ENCODE results near the gene RFK. TPM values are rescaled to one million over a fixed set of nuclear protein-coding genes. Genes with fewer than 3 reads are reported as not detected.

The RFK gene
- total RNA-seq, 1 experiment from 2014 or later: 45.1 TPM

DNA sequence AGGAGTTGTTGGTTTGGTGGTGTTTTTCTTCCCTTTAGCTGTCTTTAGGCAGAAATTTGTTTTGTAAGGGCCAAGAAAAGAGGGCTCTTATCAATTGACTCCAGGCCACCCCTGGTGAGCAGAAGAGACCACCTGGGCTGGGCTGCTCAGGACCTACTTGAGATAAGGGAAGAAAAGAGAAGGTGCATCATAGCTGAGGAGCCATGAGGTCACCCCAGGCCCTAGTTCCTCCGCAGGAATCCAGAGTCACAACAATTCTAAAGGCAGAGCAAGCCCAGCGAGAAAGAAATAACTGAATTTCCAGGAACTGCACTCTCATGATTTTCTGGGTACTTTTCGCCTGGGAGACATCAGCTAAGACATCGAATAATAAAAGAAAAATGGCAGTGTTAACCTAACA lies 34.9 kb downstream of the RFK start:
- Histone ChIP-seq H3K4me3 (no peak overlapping the region), H3K36me3 (no peaks in the 10 kb centered on the region), H3K27me3 (no peaks in the 10 kb centered on the region), H3K9me3 (no peaks in the 10 kb centered on the region)
- no peak for DNase-seq

GRCh38 chr9:76358628-76359280 lies 35.5 kb downstream of the RFK start:
- Histone ChIP-seq H3K27me3 (no peaks in the 10 kb centered on the region), H3K9me3 (no peaks in the 10 kb centered on the region), H3K4me3 (no peak overlapping the region), H3K36me3 (no peaks in the 10 kb centered on the region)
- DNase-seq: no peak

DNA sequence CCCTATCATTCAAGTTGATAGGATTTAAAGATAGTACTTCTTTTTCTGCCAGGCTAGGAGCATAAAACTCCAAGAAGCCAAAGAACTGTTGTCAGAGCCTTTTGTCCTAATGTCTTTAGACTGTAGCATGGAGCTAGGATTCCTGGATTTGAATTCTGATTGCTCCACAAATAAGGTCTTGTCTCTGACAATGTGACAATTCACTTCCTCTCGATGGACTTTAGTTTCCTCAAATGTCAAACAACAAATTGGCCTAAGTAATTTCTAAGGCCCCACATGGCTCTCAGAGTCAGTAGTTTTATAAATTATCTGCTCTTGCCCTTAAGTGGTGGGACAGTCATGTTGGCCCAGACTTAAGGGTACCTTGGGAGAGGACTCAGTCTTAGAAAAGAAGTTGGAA lies 36.7 kb downstream of the RFK start:
- Histone ChIP-seq H3K4me3 (no peak overlapping the region), H3K36me3 (no peaks in the 10 kb centered on the region), H3K9me3 (no peaks in the 10 kb centered on the region), H3K27me3 (no peaks in the 10 kb centered on the region)
- no peak for DNase-seq

- DNase-seq: no peak
- Histone ChIP-seq H3K4me3 (no peak overlapping the region), H3K27me3 (no peaks in the 10 kb centered on the region), H3K9me3 (no peaks in the 10 kb centered on the region), H3K36me3 (no peaks in the 10 kb centered on the region)
Observed at GRCh38 chr9:76355886-76356285, 38.3 kb downstream of the RFK start.

DNA sequence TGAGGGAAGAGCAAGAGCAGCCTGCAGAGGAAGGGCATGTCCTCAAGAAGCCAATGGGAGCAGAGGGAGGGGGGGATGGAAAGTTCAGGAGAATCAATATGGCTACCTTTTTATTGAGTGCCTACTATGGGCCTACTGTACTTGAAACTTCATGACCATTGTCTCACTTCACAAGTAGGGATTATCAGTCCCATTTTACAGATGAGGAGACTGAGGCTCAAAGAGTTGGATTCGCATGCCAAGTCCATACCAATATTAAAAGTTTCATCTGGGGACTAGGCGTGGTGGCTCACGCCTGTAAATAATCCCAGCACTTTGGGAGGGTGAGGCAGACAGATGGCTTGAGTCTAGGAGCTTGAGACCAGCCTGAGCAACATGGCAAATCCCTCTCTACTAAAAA lies 40.0 kb downstream of the RFK start:
- Histone ChIP-seq H3K9me3 (no peaks in the 10 kb centered on the region), H3K4me3 (no peak overlapping the region), H3K27me3 (no peaks in the 10 kb centered on the region), H3K36me3 (no peaks in the 10 kb centered on the region)
- no peak for DNase-seq

DNA sequence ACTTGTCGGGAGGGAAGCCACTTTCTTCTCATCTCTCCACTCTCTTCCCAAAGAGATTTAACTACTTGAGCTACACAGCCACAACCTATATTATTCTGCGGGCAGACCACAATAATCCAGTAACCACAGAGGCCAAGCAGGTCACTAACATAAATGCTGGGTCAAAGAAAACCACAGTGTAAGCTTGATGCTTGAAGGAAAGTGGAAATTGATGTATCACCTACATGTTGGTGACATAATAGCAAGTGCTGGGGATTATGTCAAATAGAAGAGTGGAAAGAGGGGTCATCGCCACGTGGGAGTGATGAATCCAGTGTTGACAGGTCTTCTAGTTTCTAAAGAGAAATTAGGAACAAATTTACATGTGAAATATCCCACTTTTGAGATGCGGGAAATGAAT lies 40.9 kb downstream of the RFK start:
- DNase-seq: no peak
- no peaks in the 10 kb centered on the region for H3K36me3 ChIP-seq
- H3K4me3 ChIP-seq: no peak overlapping the region
- H3K27me3 ChIP-seq: no peaks in the 10 kb centered on the region
- no peaks in the 10 kb centered on the region for H3K9me3 ChIP-seq

DNA sequence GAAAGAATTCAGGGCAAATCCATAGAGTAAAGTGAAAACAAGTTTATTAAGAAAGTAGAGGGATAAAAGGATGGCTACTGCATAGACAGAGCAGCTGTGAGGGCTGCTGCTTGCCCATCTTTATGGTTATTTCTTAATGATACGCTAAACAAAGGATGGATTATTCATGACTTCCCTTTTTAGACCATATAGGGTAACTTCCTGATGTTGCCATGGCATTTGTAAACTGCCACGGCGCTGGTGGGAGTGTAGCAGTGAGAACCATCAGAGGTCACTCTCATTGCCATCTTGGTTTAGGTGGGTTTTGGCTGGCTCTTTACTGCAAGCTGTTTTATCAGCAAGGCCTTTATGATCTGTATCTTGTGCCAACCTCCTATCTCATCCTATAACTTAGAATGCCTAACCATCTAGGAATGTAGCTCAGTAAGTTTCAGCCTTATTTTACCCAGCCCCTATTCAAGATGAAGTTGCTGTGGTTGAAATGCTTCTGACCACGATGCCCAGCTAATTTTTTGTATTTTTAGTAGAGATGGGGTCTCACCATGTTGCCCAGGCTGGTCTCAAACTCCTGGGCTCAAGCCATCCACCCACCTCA lies 42.1 kb downstream of the RFK start:
- DNase-seq: no peak
- H3K4me3 ChIP-seq: no peak overlapping the region
- no peaks in the 10 kb centered on the region for H3K36me3 ChIP-seq
- H3K9me3 ChIP-seq: no peaks in the 10 kb centered on the region
- no peaks in the 10 kb centered on the region for H3K27me3 ChIP-seq

GRCh38 chr9:76351006-76351405 lies 43.2 kb downstream of the RFK start:
- Histone ChIP-seq H3K27me3 (no peaks in the 10 kb centered on the region), H3K4me3 (no peak overlapping the region), H3K9me3 (no peaks in the 10 kb centered on the region), H3K36me3 (no peaks in the 10 kb centered on the region)
- DNase-seq: no peak

- no peak for DNase-seq
- no peaks in the 10 kb centered on the region for H3K27me3 ChIP-seq
- no peak overlapping the region for H3K4me3 ChIP-seq
- H3K36me3 ChIP-seq: no peaks in the 10 kb centered on the region
- no peaks in the 10 kb centered on the region for H3K9me3 ChIP-seq
Observed at GRCh38 chr9:76349865-76350264, 44.4 kb downstream of the RFK start.

- DNase-seq: no peak
- Histone ChIP-seq H3K36me3 (no peaks in the 10 kb centered on the region), H3K4me3 (no peak overlapping the region)
Observed at GRCh38 chr9:76342858-76343257, 51.4 kb downstream of the RFK start.

GRCh38 chr9:76342201-76342600 lies 52.0 kb downstream of the RFK start:
- H3K4me3 ChIP-seq: no peak overlapping the region
- no peaks in the 10 kb centered on the region for H3K27me3 ChIP-seq
- H3K9me3 ChIP-seq: no peaks in the 10 kb centered on the region
- no peaks in the 10 kb centered on the region for H3K36me3 ChIP-seq
- DNase-seq: no peak

More at GRCh38 chr9:76342858-76343257, 51.4 kb downstream of the RFK start:
- H3K27me3 ChIP-seq: no peaks in the 10 kb centered on the region
- H3K9me3 ChIP-seq: no peaks in the 10 kb centered on the region

DNA sequence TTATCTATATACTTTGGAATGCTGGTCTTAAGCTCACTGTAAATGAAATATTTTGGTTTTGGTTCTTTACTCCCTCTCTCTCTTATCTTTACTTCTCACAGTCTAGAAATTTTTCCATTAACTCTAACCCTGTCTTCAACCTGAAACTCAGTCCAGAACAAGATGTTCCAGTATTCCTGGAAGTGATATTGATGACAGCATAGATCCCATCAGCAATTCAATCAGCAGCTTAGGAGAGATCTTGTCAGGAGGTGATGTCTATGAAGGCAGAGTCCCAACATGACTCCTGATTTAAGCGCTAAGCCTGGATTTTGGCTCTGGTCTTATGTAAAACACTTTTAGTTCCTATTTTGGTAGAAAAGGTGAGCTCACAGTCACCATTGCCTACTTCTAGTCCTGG lies 52.6 kb downstream of the RFK start:
- no peaks in the 10 kb centered on the region for H3K27me3 ChIP-seq
- DNase-seq: no peak
- H3K4me3 ChIP-seq: no peak overlapping the region
- no peaks in the 10 kb centered on the region for H3K9me3 ChIP-seq
- H3K36me3 ChIP-seq: no peaks in the 10 kb centered on the region

- DNase-seq: no peak
- Histone ChIP-seq H3K9me3 (no peaks in the 10 kb centered on the region), H3K36me3 (no peaks in the 10 kb centered on the region), H3K27me3 (no peaks in the 10 kb centered on the region), H3K4me3 (no peak overlapping the region)
Observed at GRCh38 chr9:76338418-76338817, 55.8 kb downstream of the RFK start.

DNA sequence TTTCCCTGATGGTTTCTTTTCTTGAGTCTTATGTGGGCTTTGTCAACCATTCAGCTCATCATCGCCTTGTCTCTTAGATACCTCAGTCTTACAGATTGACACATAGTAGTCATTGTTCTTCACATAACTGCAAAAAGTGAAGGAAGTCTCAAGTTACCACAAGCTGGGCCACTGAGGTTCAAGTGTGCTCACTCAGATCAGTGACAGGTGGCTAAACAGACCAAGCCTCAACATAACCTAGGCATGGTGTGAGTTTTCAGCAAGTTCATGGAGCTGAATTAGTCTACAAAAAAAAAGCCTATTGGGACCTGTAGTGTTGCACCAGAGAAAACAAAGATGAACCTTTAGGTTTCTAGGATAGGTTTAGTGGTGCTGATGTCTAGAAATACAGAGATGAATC lies 58.2 kb downstream of the RFK start:
- Histone ChIP-seq H3K9me3 (no peaks in the 10 kb centered on the region), H3K4me3 (no peak overlapping the region), H3K36me3 (no peaks in the 10 kb centered on the region), H3K27me3 (no peaks in the 10 kb centered on the region)
- DNase-seq: no peak

Other genes with a start within 250 kb of the RFK start
- 4.8 and 23.9 TPM in 2 replicates for gene GCNT1, start 64.8 kb upstream of the RFK start, total RNA-seq (2014; rRNA removed; shearing (Covaris generic); ENCODE audit: low replicate concordance)

Measured in MG63 (cell line).